H1 (cell line): ENCODE data around the gene CXCR5. TPM values are rescaled to one million over a fixed set of nuclear protein-coding genes. Genes with fewer than 3 reads are reported as not detected.

Experiments used
- ASH2L ChIP-seq: fragments of 200-600, 300-600 bp; sonication (generic); IDR thresholded peaks from one replicate; pipeline ENCODE4 v1.7.1; 2017; ENCODE audit warnings: low read length
- CBX8 ChIP-seq: fragments of 300-800, 300-1000 bp; sonication (generic); IDR thresholded peaks from 2 replicates; pipeline ENCODE4 v1.7.1; 2016; ENCODE audit warnings: low read depth, low read length, borderline replicate concordance
- CHD1 ChIP-seq: IDR thresholded peaks from 2 replicates; pipeline ENCODE4 v1.6.1; 2012; ENCODE audit warnings: low read depth, low read length, improper control_type of control experiment
- CHD7 ChIP-seq: fragments of 300-600 bp; sonication (generic); IDR thresholded peaks from 2 replicates; pipeline ENCODE4 v1.7.1; 2012; ENCODE audit warnings: low read length, moderate library complexity, mild to moderate bottlenecking, inconsistent platforms; ENCODE audit not compliant: insufficient replicate concordance
- HDAC6 ChIP-seq: IDR thresholded peaks from one replicate; pipeline ENCODE4 v1.7.1; 2012; ENCODE audit warnings: low read depth, mild to moderate bottlenecking, inconsistent platforms, low read length, moderate library complexity
- NRF1 ChIP-seq: IDR thresholded peaks from 2 replicates; pipeline ENCODE4 v1.6.1; 2011; ENCODE audit warnings: mild to moderate bottlenecking, low read depth, low read length, improper control_type of control experiment
- POLR2AphosphoS5 ChIP-seq: IDR thresholded peaks from 2 replicates; pipeline ENCODE4 v1.6.1; 2011; ENCODE audit warnings: low read depth, low read length
- SAP30 ChIP-seq: fragments of 300-600 bp; sonication (generic); IDR thresholded peaks from 2 replicates; pipeline ENCODE4 v1.7.1; 2012; ENCODE audit warnings: low read length, moderate library complexity, mild to moderate bottlenecking, inconsistent platforms; ENCODE audit not compliant: insufficient read depth, insufficient replicate concordance
- SP1 ChIP-seq: IDR thresholded peaks from 2 replicates; pipeline ENCODE4 v1.6.1; 2011; ENCODE audit warnings: low read depth, low read length
- polyA plus RNA-seq, 7 experiments: library from polyadenylated mRNA; depleted of rRNA in 3 of 7; stranded (reverse) in 5 of 7; unstranded in 2 of 7; fragments of >200 nt in 5 of 7; fragments of 200-250 nt in 2 of 7; gene quantifications; 1 replicate in 5 of 7; 2 replicates in 1 of 7; 4 replicates in 1 of 7; pipeline versions ENCODE4 v1.2.1 to v1.2.3, GENCODE V29; 2011 to 2013; ENCODE audit warnings: missing spikeins in 2 of 7, mixed read lengths in 2 of 7
- total RNA-seq: library from RNA; stranded (reverse); fragmentation: NEBNext Ultra II Directional; extraction: Animal tissue kit (Norgen Biotek cat#: 25700); gene quantifications from 2 replicates; pipeline ENCODE4 v1.2.1, GENCODE V29; 2021

The CXCR5 gene
- total and polyA plus RNA-seq, 2 of the 8 experiments (the other 6 are each of a cell fraction or from before 2014, with no cell fraction given) = not detected

GRCh38 chr11:118856314-118856713, 27.4 kb upstream of the CXCR5 start (continued):
- no peak for TF ChIP-seq CHD7
- TF ChIP-seq NRF1 = no peak
- TF ChIP-seq POLR2AphosphoS5 = no peak
- no peak for TF ChIP-seq CBX8
- TF ChIP-seq SP1 = no peak
- TF ChIP-seq CHD1 = no peak
- TF ChIP-seq ASH2L = no peak
- no peak for TF ChIP-seq HDAC6
- TF ChIP-seq SAP30 = no peak
